Medulla oblongata (tissue), 1 donor: Measurements from ENCODE around the gene TGFBR3L.
"Not testable (repeated sequence)": the region's sequence is repeated elsewhere in the genome, so short reads cannot be mapped to it uniquely, and the experiment has no call there.

Experiments
- DNase-seq: peaks from one replicate; pipeline ENCODE4 v3.0.0-alpha.2; 2015; ENCODE audit errors: extremely low spot score

TGFBR3L gene

GRCh38 chr19:7879836-7880235 lies 34.8 kb upstream of the TGFBR3L start:
- DNase-seq, result no peak

GRCh38 chr19:7881910-7882309 lies 32.7 kb upstream of the TGFBR3L start:
- no peak for DNase-seq

GRCh38 chr19:7883105-7883504 lies 31.5 kb upstream of the TGFBR3L start:
- DNase-seq, result no peak

- DNase-seq, result no peak
These were observed 30.6 kb upstream of the TGFBR3L start for GRCh38 chr19:7883796-7884570.

GRCh38 chr19:7885818-7886217 lies 28.8 kb upstream of the TGFBR3L start:
- no peak for DNase-seq

GRCh38 chr19:7887408-7888144 lies 27.1 kb upstream of the TGFBR3L start:
- no peak for DNase-seq

GRCh38 chr19:7888145-7888825 lies 26.3 kb upstream of the TGFBR3L start, which contains the start of gene LRRC8E:
Gene LRRC8E, plus strand, starts transcription at chr19:7888510. Its CDS starts 7,094 bp downstream, at chr19:7895604.
- DNase-seq, result no peak

- no peak for DNase-seq
These were observed 25.8 kb upstream of the TGFBR3L start for GRCh38 chr19:7888826-7889217.

- not testable (repeated sequence) for DNase-seq
These were observed 21.1 kb upstream of the TGFBR3L start for GRCh38 chr19:7893362-7894101.

GRCh38 chr19:7894612-7895309 lies 19.9 kb upstream of the TGFBR3L start:
- no peak for DNase-seq

- DNase-seq, result no peak
These were observed 19.1 kb upstream of the TGFBR3L start for GRCh38 chr19:7895565-7895964.

- DNase-seq, result no peak
These were observed 17.3 kb upstream of the TGFBR3L start for GRCh38 chr19:7897292-7897691.

- no peak for DNase-seq
These were observed 15.7 kb upstream of the TGFBR3L start for GRCh38 chr19:7898967-7899366.

GRCh38 chr19:7899751-7900378 lies 14.8 kb upstream of the TGFBR3L start:
- no peak for DNase-seq

GRCh38 chr19:7900401-7900870 lies 14.2 kb upstream of the TGFBR3L start:
- no peak for DNase-seq

GRCh38 chr19:7900931-7901330 lies 13.7 kb upstream of the TGFBR3L start:
- no peak for DNase-seq

GRCh38 chr19:7901337-7901736 lies 13.3 kb upstream of the TGFBR3L start:
- no peak for DNase-seq

- DNase-seq, result no peak
These were observed 11.8 kb upstream of the TGFBR3L start for GRCh38 chr19:7902796-7903243.

GRCh38 chr19:7903244-7904073 lies 11.2 kb upstream of the TGFBR3L start, which contains the start of gene MAP2K7:
Gene MAP2K7, plus strand, starts transcription at chr19:7903877. Its CDS starts 68 bp downstream, at chr19:7903945.
- DNase-seq, result peak; percentile 99
